VCaP (cell line): ENCODE results near the gene STRAP.
A peak's percentile ranks its signal among the peaks of the same experiment; 100 is the strongest.

Experiments
- H3K27ac ChIP-seq: fragments of 450-650 bp; 2 replicates; pipeline ENCODE4 v1.5.1; 2017
- CTCF ChIP-seq: fragments of 450-650 bp; conservative IDR thresholded peaks from 2 replicates; pipeline ENCODE4 v1.5.1; 2017; ENCODE audit warnings: mild to moderate bottlenecking, moderate library complexity

The STRAP gene

GRCh38 chr12:15856097-15856982 lies 25.8 kb upstream of the STRAP start:
- no peak overlapping the region for H3K27ac ChIP-seq
- TF ChIP-seq CTCF: peak; percentile 88

GRCh38 chr12:15858353-15858752 lies 23.8 kb upstream of the STRAP start:
- no peak for TF ChIP-seq CTCF
- no peak overlapping the region for H3K27ac ChIP-seq

- no peak overlapping the region for H3K27ac ChIP-seq
- TF ChIP-seq CTCF: no peak
Observed at GRCh38 chr12:15859116-15859515, 23.1 kb upstream of the STRAP start.

GRCh38 chr12:15861404-15861803 lies 20.8 kb upstream of the STRAP start:
- H3K27ac ChIP-seq: no peak overlapping the region
- TF ChIP-seq CTCF: no peak

GRCh38 chr12:15862840-15863239 lies 19.3 kb upstream of the STRAP start:
- TF ChIP-seq CTCF: no peak
- no peak overlapping the region for H3K27ac ChIP-seq

GRCh38 chr12:15863372-15863771 lies 18.8 kb upstream of the STRAP start:
- no peak for TF ChIP-seq CTCF

GRCh38 chr12:15863984-15864383 lies 18.2 kb upstream of the STRAP start:
- TF ChIP-seq CTCF: no peak
- no peak overlapping the region for H3K27ac ChIP-seq

More at GRCh38 chr12:15863372-15863771, 18.8 kb upstream of the STRAP start:
- no peak overlapping the region for H3K27ac ChIP-seq
